ENCODE results near the gene LDLR. TPM values are rescaled to one million over a fixed set of nuclear protein-coding genes. Genes with fewer than 3 reads are reported as not detected.

The LDLR gene
- total RNA-seq, 1 experiment from 2014 or later: 127 TPM

DNA sequence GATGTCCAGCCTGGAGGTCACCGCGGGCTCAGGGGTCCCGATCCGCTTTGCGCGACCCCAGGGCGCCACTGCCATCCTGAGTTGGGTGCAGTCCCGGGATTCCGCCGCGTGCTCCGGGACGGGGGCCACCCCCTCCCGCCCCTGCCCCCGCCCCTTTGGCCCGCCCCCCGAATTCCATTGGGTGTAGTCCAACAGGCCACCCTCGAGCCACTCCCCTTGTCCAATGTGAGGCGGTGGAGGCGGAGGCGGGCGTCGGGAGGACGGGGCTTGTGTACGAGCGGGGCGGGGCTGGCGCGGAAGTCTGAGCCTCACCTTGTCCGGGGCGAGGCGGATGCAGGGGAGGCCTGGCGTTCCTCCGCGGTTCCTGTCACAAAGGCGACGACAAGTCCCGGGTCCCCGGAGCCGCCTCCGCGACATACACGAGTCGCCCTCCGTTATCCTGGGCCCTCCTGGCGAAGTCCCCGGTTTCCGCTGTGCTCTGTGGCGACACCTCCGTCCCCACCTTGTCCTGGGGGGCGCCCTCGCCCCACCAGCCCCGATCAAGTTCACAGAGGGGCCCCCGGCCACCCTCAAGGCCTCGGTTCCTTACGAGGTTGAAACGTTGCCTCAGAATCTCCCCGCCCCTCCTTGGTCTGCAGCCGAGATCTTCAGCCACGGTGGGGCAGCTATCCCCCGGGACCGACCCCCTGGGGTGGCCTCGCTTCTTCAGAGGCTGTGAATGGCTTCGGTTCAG is 1.2 kb downstream of the LDLR start:
- intact Hi-C loops (cut with micrococcal nuclease): no loop called here
- peak; percentile 98 for DNase-seq (ENCODE audit: unreplicated experiment)
- peak overlapping the region; percentile 99 for H3K27ac Mint-ChIP-seq (ENCODE audit: low read depth, unreplicated experiment)
- POLR2A ChIA-PET: interaction anchor here (0.6 to 5.2 kb wide), 26 partner anchors 8 to 1950 kb away, joined by 3 to 59 read pairs (median 4); partner anchors contain the start of genes CCDC159, DNM2, SMARCA4 and TMED1
- no peaks in the 10 kb centered on the region for H3K27me3 Mint-ChIP-seq (ENCODE audit: insufficient read depth, unreplicated experiment)
- H3K36me3 Mint-ChIP-seq (ENCODE audit: insufficient read depth, unreplicated experiment): peaks cover 64% of the 10 kb centered on the region
- CTCF ChIA-PET: interaction anchor here (1.2 to 4.0 kb wide), 3 partner anchors 36 to 55 kb away, joined by 4 to 31 read pairs (median 5); no protein-coding TSS in a partner anchor
- no peaks in the 10 kb centered on the region for H3K9me3 Mint-ChIP-seq (ENCODE audit: unreplicated experiment)
- TF ChIP-seq, protein P1, sequence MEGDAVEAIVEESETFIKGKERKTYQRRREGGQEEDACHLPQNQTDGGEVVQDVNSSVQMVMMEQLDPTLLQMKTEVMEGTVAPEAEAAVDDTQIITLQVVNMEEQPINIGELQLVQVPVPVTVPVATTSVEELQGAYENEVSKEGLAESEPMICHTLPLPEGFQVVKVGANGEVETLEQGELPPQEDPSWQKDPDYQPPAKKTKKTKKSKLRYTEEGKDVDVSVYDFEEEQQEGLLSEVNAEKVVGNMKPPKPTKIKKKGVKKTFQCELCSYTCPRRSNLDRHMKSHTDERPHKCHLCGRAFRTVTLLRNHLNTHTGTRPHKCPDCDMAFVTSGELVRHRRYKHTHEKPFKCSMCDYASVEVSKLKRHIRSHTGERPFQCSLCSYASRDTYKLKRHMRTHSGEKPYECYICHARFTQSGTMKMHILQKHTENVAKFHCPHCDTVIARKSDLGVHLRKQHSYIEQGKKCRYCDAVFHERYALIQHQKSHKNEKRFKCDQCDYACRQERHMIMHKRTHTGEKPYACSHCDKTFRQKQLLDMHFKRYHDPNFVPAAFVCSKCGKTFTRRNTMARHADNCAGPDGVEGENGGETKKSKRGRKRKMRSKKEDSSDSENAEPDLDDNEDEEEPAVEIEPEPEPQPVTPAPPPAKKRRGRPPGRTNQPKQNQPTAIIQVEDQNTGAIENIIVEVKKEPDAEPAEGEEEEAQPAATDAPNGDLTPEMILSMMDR (IDR thresholded peaks at IDR 0.05; ENCODE audit: unreplicated experiment): no peak
- BruUV-seq (replicated peaks): no TSS peak
- H3K4me3 Mint-ChIP-seq (ENCODE audit: unreplicated experiment): peak overlapping the region; percentile 92
- H3K4me1 Mint-ChIP-seq (ENCODE audit: insufficient read depth, unreplicated experiment): peaks cover 10% of the 10 kb centered on the region

DNA sequence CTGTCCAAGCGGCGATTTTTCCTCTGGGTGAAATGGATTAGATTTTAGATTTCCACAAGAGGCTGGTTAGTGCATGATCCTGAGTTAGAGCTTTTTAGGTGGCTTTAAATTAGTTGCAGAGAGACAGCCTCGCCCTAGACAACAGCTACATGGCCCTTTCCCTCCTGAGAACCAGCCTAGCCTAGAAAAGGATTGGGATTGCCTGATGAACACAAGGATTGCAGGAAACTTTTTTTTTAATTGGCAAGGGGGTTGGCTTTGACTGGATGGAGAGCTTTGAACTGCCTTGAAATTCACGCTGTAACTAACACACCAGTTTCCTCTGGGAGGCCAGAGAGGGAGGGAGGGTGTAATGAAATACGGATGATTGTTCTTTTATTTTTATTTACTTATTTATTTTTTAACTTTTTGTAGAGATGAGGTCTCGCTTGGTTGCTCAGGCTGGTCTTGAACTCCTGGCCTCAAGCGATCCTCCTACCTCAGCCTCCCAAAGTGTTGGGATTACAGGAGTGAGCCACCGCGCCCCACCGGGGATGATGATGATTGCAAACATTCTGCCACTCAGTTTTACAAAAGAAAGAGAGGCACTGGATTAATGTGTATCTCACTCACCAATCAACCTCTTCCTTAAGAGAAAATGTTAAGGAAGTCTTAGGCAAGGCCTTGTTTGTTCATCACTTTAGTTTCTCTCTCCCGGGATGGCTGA is 1.9 kb downstream of the LDLR start:
- peaks cover 71% of the 10 kb centered on the region for H3K36me3 Mint-ChIP-seq (ENCODE audit: insufficient read depth, unreplicated experiment)

DNA sequence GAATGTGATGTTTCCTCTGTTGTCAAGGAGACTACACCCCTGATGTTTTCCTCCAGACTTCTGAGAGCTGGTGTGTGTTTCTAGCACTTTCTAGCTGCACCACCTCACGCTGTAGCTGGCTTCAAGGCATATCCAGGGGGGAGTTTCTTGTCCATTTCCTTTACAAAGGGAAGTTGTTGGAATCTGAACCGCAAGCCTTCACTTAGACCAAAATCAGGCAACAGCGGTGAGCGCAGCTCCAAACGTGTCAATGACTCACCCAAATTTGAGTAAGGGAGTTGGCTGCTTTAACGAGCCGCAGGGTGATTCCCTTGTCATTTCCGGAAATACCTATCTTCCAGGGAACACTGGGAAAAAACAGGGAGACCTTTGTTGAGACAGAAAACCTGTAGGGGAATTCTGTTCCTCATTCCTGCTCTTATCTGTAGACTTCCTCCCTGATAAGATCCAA is 2.5 kb downstream of the LDLR start:
- ChIA-PET POLR2A (interaction anchor here (0.7 to 5.2 kb wide), 12 partner anchors 8 to 286 kb away, joined by 3 to 59 read pairs (median 3); no protein-coding TSS in a partner anchor), CTCF (interaction anchor here (0.6 to 1.2 kb wide), 2 partner anchors 33 to 52 kb away, joined by 3 read pairs; no protein-coding TSS in a partner anchor)
- peaks cover 77% of the 10 kb centered on the region for H3K36me3 Mint-ChIP-seq (ENCODE audit: insufficient read depth, unreplicated experiment)
- intact Hi-C loops (cut with micrococcal nuclease): no loop called here
- H3K4me1 Mint-ChIP-seq (ENCODE audit: insufficient read depth, unreplicated experiment): peaks cover 21% of the 10 kb centered on the region
- no peaks in the 10 kb centered on the region for H3K9me3 Mint-ChIP-seq (ENCODE audit: unreplicated experiment)
- TF ChIP-seq, protein P1 (IDR thresholded peaks at IDR 0.05; ENCODE audit: unreplicated experiment): no peak
- no TSS peak for BruUV-seq (replicated peaks)
- DNase-seq (ENCODE audit: unreplicated experiment): peak; percentile 98
- peak overlapping the region; percentile 92 for H3K4me3 Mint-ChIP-seq (ENCODE audit: unreplicated experiment)
- H3K27ac Mint-ChIP-seq (ENCODE audit: low read depth, unreplicated experiment): peak overlapping the region; percentile 99
- no peaks in the 10 kb centered on the region for H3K27me3 Mint-ChIP-seq (ENCODE audit: insufficient read depth, unreplicated experiment)

More for the DNA sequence above, 1.9 kb downstream of the LDLR start:
- TF ChIP-seq, protein P1 (IDR thresholded peaks at IDR 0.05; ENCODE audit: unreplicated experiment): no peak
- peak overlapping the region; percentile 99 for H3K27ac Mint-ChIP-seq (ENCODE audit: low read depth, unreplicated experiment)
- H3K4me3 Mint-ChIP-seq (ENCODE audit: unreplicated experiment): peak overlapping the region; percentile 92
- POLR2A ChIA-PET: interaction anchor here (0.6 to 5.2 kb wide), 20 partner anchors 8 to 1949 kb away, joined by 3 to 59 read pairs (median 3); partner anchors contain the start of genes CCDC159, DNM2, SMARCA4 and TMEM205
- no peaks in the 10 kb centered on the region for H3K9me3 Mint-ChIP-seq (ENCODE audit: unreplicated experiment)
- BruUV-seq (replicated peaks): TSS peak; percentile 81
- no peak for DNase-seq (ENCODE audit: unreplicated experiment)
- H3K4me1 Mint-ChIP-seq (ENCODE audit: insufficient read depth, unreplicated experiment): peaks cover 15% of the 10 kb centered on the region
- intact Hi-C loops (cut with micrococcal nuclease): no loop called here
- CTCF ChIA-PET: interaction anchor here (0.6 to 1.2 kb wide), 3 partner anchors 34 to 52 kb away, joined by 3 to 4 read pairs (median 3); no protein-coding TSS in a partner anchor
- no peaks in the 10 kb centered on the region for H3K27me3 Mint-ChIP-seq (ENCODE audit: insufficient read depth, unreplicated experiment)

DNA sequence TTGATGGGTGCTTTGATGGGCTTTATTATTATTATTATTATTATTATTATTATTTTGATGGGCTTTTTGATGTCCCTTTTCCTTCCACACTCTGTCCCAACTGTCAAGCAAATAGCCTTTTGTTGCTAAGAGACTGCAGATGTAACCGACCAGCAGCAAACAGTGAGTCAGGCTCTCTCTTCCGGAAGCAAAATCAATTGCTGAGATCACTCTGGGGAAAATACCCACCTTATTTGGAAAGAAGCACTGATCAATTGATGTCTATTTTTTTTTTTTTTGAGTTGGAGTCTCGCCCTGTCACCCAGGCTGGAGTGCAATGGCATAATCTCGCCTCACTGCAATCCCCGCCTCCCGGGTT is 2.9 kb downstream of the LDLR start:
- TF ChIP-seq, protein P1 (IDR thresholded peaks at IDR 0.05; ENCODE audit: unreplicated experiment): no peak
- ChIA-PET POLR2A (interaction anchor here (0.8 to 5.2 kb wide), 8 partner anchors 9 to 1701 kb away, joined by 3 to 59 read pairs (median 6); no protein-coding TSS in a partner anchor), CTCF (interaction anchor here (1.2 kb wide), 1 partner anchor 53 kb away, joined by 3 read pairs; no protein-coding TSS in a partner anchor)
- peaks cover 21% of the 10 kb centered on the region for H3K4me1 Mint-ChIP-seq (ENCODE audit: insufficient read depth, unreplicated experiment)
- H3K36me3 Mint-ChIP-seq (ENCODE audit: insufficient read depth, unreplicated experiment): peaks cover 80% of the 10 kb centered on the region
- no peak for DNase-seq (ENCODE audit: unreplicated experiment)
- no peaks in the 10 kb centered on the region for H3K9me3 Mint-ChIP-seq (ENCODE audit: unreplicated experiment)
- no TSS peak for BruUV-seq (replicated peaks)
- no peaks in the 10 kb centered on the region for H3K27me3 Mint-ChIP-seq (ENCODE audit: insufficient read depth, unreplicated experiment)
- intact Hi-C loops (cut with micrococcal nuclease): no loop called here
- peak overlapping the region; percentile 99 for H3K27ac Mint-ChIP-seq (ENCODE audit: low read depth, unreplicated experiment)
- H3K4me3 Mint-ChIP-seq (ENCODE audit: unreplicated experiment): peak overlapping the region; percentile 92

All from MCF 10A (cell line).